B cell (primary cell): ENCODE results near the gene LONP2. TPM values are rescaled to one million over a fixed set of nuclear protein-coding genes. Genes with fewer than 3 reads are reported as not detected.

Source experiments
- ATAC-seq: fragments of 200-7000 bp; cut with Tn5 transposase; one replicate; pipeline ENCODE4 v1.10.0; 2021; ENCODE audit warnings: low read depth, mild to moderate bottlenecking, moderate number of reproducible peaks, moderate library complexity
- CTCF ChIA-PET: fragments of 350-600 bp; sonication (Branson Sonifier 250); formaldehyde crosslinking; loops from one replicate; lab custom pipeline; 2021; ENCODE audit warnings: antibody characterized with exemption, inconsistent platforms; lab: Charles Lee
- POLR2A ChIA-PET: fragments of 350-600 bp; sonication (Branson Sonifier 250); formaldehyde crosslinking; loops from one replicate; lab custom pipeline; 2021; ENCODE audit warnings: antibody characterized with exemption; lab: Charles Lee
- DNase-seq: peaks from one replicate; pipeline ENCODE4 v3.0.0; 2013
- H2AFZ ChIP-seq: 2 replicates; pipeline ENCODE4 v1.6.1; 2012; ENCODE audit warnings: mild to moderate bottlenecking, low read depth, low read length; ENCODE audit not compliant: insufficient read depth, poor library complexity, severe bottlenecking
- H3K27ac ChIP-seq, 2 donors: 1 replicate in 1 of 2; 2 replicates in 1 of 2; pipeline ENCODE4 v1.5.1; 2012 to 2013; ENCODE audit warnings: low read length in 2 of 2, mild to moderate bottlenecking in 2 of 2, moderate library complexity in 1 of 2
- H3K27me3 ChIP-seq, 4 experiments: fragments of 200-600 bp in 1 of 4; sonication (generic) in 1 of 4; replicated peaks in 1 of 4; 1 replicate in 2 of 4; 2 replicates in 2 of 4; pipeline versions ENCODE4 v1.6.1 to v1.7.0; 2013 to 2016; ENCODE audit warnings: low read length in 3 of 4, mild to moderate bottlenecking in 2 of 4, mixed read lengths in 1 of 4, moderate library complexity in 1 of 4; ENCODE audit not compliant: insufficient read depth in 4 of 4, control insufficient read depth in 3 of 4; ENCODE audit errors: control extremely low read depth in 1 of 4
- H3K36me3 ChIP-seq, 2 experiments: replicated peaks in 1 of 2; 1 replicate in 1 of 2; 2 replicates in 1 of 2; pipeline versions ENCODE4 v1.6.1 to v1.7.1; 2013; ENCODE audit warnings: low read length in 1 of 2; ENCODE audit not compliant: insufficient read depth in 2 of 2, control insufficient read depth in 1 of 2; ENCODE audit errors: control extremely low read depth in 1 of 2, extremely low read depth in 1 of 2
- H3K4me1 ChIP-seq, 2 donors: fragments of 200-600 bp in 1 of 2; sonication (generic) in 1 of 2; 1 replicate in 1 of 2; 2 replicates in 1 of 2; pipeline versions ENCODE4 v1.5.1 to v1.6.1; 2013 to 2017; ENCODE audit warnings: low read length in 2 of 2; ENCODE audit not compliant: control insufficient read depth in 2 of 2, insufficient read depth in 2 of 2
- H3K4me2 ChIP-seq: replicated peaks from 2 replicates; pipeline ENCODE3; 2012; ENCODE audit warnings: mild to moderate bottlenecking, low read depth, low read length; ENCODE audit not compliant: poor library complexity, severe bottlenecking
- H3K4me3 ChIP-seq, 5 experiments: fragments of 200-600 bp in 1 of 5; sonication (generic) in 1 of 5; 1 replicate in 3 of 5; 2 replicates in 2 of 5; pipeline versions ENCODE4 v1.5.1 to v1.7.0; 2011 to 2016; ENCODE audit warnings: low read length in 4 of 5, mild to moderate bottlenecking in 4 of 5, low read depth in 2 of 5, control low read depth in 1 of 5, moderate library complexity in 1 of 5; ENCODE audit not compliant: insufficient read depth in 1 of 5; ENCODE audit errors: control extremely low read depth in 1 of 5, extremely low read depth in 1 of 5
- H3K79me2 ChIP-seq: fragments of 200-600 bp; sonication (generic); one replicate; pipeline ENCODE4 v1.6.0; 2016; ENCODE audit warnings: low read length; ENCODE audit not compliant: control insufficient read depth, insufficient read depth
- H3K9ac ChIP-seq: fragments of 200-600 bp; sonication (generic); 2 replicates; pipeline ENCODE4 v1.6.1; 2017; ENCODE audit warnings: mild to moderate bottlenecking, low read length, moderate library complexity
- H3K9me3 ChIP-seq, 3 donors: one replicate each; pipeline versions ENCODE4 v1.6.1 to v1.7.1; 2013; ENCODE audit warnings: low read length in 2 of 3; ENCODE audit not compliant: control insufficient read depth in 2 of 3, insufficient read depth in 1 of 3; ENCODE audit errors: control extremely low read depth in 1 of 3
- H4K20me1 ChIP-seq: 2 replicates; pipeline ENCODE4 v1.6.0; 2012; ENCODE audit warnings: mild to moderate bottlenecking, low read length; ENCODE audit not compliant: insufficient read depth, control insufficient read depth, poor library complexity, severe bottlenecking
- H3K27ac Mint-ChIP-seq: one replicate; pipeline ENCODE4 v1.8.0; 2021; ENCODE audit warnings: mixed read lengths
- H3K27me3 Mint-ChIP-seq: one replicate; pipeline ENCODE4 v1.8.0; 2021; ENCODE audit warnings: mixed read lengths
- H3K4me1 Mint-ChIP-seq: one replicate; pipeline ENCODE4 v1.8.0; 2021; ENCODE audit warnings: mixed read lengths
- H3K4me3 Mint-ChIP-seq: one replicate; pipeline ENCODE4 v1.8.0; 2021; ENCODE audit warnings: mixed read lengths
- H3K9me3 Mint-ChIP-seq: one replicate; pipeline ENCODE4 v1.8.0; 2022; ENCODE audit warnings: mixed read lengths; ENCODE audit not compliant: insufficient read depth
- EZH2 ChIP-seq: IDR thresholded peaks from 2 replicates; pipeline ENCODE4 v1.6.1; 2012; ENCODE audit warnings: borderline replicate concordance, low read depth, mild to moderate bottlenecking, moderate library complexity, low read length; ENCODE audit not compliant: insufficient read depth, poor library complexity, severe bottlenecking
- WGBS: methylation state at CpG from one replicate; pipeline ENCODE4 v1.1.5; 2013; ENCODE audit warnings: missing lambda C conversion rate; ENCODE audit not compliant: insufficient coverage; 5-methylcytosine and 5-hydroxymethylcytosine counted together
- intact Hi-C: fragments of 100-400 bp; cut with micrococcal nuclease; formaldehyde crosslinking; loops from one replicate; pipeline ENCODE4 v1.10.0; 2022
- polyA plus RNA-seq: library from polyadenylated mRNA; depleted of rRNA; stranded (reverse); fragments of >200 nt; gene quantifications from 2 replicates; pipeline ENCODE4 v1.2.3, GENCODE V29; 2012
- total RNA-seq, 2 donors: library from RNA; stranded (reverse); fragments of 120-200 nt in 1 of 2; gene quantifications; 1 replicate in 1 of 2; 2 replicates in 1 of 2; pipeline versions ENCODE4 v1.2.3 to v1.2.4, GENCODE V29; 2013 to 2022
- TF ChIP-seq, protein P1 (sequence below): fragments of 200-600 bp; IDR thresholded peaks from one replicate; pipeline ENCODE4 v1.8.0; 2022; ENCODE audit warnings: antibody characterized with exemption, mild to moderate bottlenecking

The LONP2 gene
- total and polyA plus RNA-seq, 2 donors (not counting 1 experiment from before 2014, with no cell fraction given), result 39.3 to 84.2 TPM

DNA sequence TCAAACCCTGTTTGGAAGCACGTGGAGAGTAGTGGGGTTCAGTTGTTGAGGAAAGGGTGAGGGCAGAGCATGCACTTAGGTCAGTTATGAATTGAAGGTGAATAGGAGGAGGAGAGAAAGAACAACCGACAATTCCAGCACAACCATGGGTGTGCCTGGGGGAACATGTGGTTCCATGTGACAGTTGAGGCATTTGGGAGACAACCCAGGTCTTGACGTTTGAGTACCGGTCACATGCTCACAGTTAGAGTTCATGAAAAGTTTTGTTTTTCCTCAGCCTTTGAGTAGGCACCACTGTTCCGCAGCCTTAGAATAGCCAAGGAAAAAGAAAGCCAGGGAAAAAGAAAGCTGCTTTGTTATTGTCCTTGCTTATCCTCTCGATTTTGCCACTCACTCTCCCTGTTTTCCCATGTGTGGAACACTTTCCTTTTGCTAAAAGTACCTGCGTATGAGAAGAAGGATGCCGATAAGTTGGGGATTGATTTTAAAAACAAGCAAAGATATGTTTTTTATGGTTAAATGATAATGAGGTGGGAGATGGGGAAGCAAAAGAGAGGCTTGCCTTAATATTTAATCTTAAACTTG, 28.8 kb downstream of the LONP2 start:
- Mint-ChIP-seq H3K4me3 (no peak overlapping the region), H3K27ac (no peak overlapping the region), H3K4me1 (no peaks in the 10 kb centered on the region), H3K27me3 (no peaks in the 10 kb centered on the region), H3K9me3 (no peaks in the 10 kb centered on the region)
- H3K36me3 ChIP-seq, result peaks cover 5 to 56% of the 10 kb centered on the region in 2 experiments
- no peaks in the 10 kb centered on the region for H4K20me1 ChIP-seq
- no peak overlapping the region for H3K9ac ChIP-seq
- H3K27me3 ChIP-seq, result no peaks in the 10 kb centered on the region
- 98% methylated on average over 5 of the region's 8 CpGs for whole genome bisulfite sequencing
- H3K27ac ChIP-seq, result no peak overlapping the region
- no peaks in the 10 kb centered on the region for H3K9me3 ChIP-seq
- no peak for TF ChIP-seq EZH2
- TF ChIP-seq, protein P1, sequence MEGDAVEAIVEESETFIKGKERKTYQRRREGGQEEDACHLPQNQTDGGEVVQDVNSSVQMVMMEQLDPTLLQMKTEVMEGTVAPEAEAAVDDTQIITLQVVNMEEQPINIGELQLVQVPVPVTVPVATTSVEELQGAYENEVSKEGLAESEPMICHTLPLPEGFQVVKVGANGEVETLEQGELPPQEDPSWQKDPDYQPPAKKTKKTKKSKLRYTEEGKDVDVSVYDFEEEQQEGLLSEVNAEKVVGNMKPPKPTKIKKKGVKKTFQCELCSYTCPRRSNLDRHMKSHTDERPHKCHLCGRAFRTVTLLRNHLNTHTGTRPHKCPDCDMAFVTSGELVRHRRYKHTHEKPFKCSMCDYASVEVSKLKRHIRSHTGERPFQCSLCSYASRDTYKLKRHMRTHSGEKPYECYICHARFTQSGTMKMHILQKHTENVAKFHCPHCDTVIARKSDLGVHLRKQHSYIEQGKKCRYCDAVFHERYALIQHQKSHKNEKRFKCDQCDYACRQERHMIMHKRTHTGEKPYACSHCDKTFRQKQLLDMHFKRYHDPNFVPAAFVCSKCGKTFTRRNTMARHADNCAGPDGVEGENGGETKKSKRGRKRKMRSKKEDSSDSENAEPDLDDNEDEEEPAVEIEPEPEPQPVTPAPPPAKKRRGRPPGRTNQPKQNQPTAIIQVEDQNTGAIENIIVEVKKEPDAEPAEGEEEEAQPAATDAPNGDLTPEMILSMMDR, result no peak
- H3K4me2 ChIP-seq, result no peak overlapping the region
- CTCF ChIA-PET, result no interaction called here
- intact Hi-C loops, result no loop called here
- H3K4me1 ChIP-seq, result no peaks in the 10 kb centered on the region
- no peak overlapping the region for H3K4me3 ChIP-seq
- DNase-seq (no peak), ATAC-seq (no peak)
- no peaks in the 10 kb centered on the region for H3K79me2 ChIP-seq
- POLR2A ChIA-PET, result no interaction called here
- H2AFZ ChIP-seq, result no peak overlapping the region

DNA sequence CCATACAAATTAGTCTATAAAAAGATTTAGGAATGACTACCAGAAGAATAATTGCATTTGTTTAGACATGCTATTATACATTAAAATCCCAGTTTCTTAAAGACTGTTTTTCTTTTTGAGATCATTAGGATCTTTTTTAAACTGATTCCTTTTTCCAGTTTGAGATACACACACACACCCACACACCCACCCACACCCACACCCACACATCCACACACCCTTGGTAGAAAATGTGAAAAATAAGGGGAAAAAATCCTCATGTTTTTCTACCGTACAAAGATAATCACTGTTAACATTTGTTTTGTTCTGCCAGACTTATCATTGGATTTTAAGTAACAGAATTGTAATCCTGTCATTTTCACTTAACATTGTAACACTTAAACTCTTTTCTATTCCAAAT, 30.4 kb downstream of the LONP2 start:
- H3K27me3 Mint-ChIP-seq, result no peaks in the 10 kb centered on the region
- POLR2A ChIA-PET, result no interaction called here
- H2AFZ ChIP-seq, result no peak overlapping the region
- no CpG with 5 or more reads among the region's 1 CpG for WGBS
- H3K79me2 ChIP-seq, result no peaks in the 10 kb centered on the region
- no peaks in the 10 kb centered on the region for H3K9me3 Mint-ChIP-seq
- intact Hi-C loops, result no loop called here
- H3K9ac ChIP-seq, result no peak overlapping the region
- no peak for DNase-seq
- no peaks in the 10 kb centered on the region for H3K4me1 ChIP-seq
- H3K9me3 ChIP-seq, result no peaks in the 10 kb centered on the region
- H3K36me3 ChIP-seq, result peaks cover 7 to 64% of the 10 kb centered on the region in 2 experiments
- no peaks in the 10 kb centered on the region for H4K20me1 ChIP-seq
- no peaks in the 10 kb centered on the region for H3K27me3 ChIP-seq
- no peak for ATAC-seq
- H3K4me2 ChIP-seq, result no peak overlapping the region
- no peak overlapping the region for H3K4me3 ChIP-seq
- CTCF ChIA-PET, result interaction anchor here (1.2 kb wide), 1 partner anchor 13 kb away, joined by 3 read pairs; no protein-coding TSS in a partner anchor
- no peak for TF ChIP-seq EZH2
- TF ChIP-seq, protein P1, result no peak
- no peak overlapping the region for H3K27ac ChIP-seq
- H3K27ac Mint-ChIP-seq, result no peak overlapping the region
- H3K4me1 Mint-ChIP-seq, result no peaks in the 10 kb centered on the region
- no peak overlapping the region for H3K4me3 Mint-ChIP-seq
